Right lobe of liver (tissue), 6 donors: ENCODE data around the gene CCK. TPM values are rescaled to one million over a fixed set of nuclear protein-coding genes. Genes with fewer than 3 reads are reported as not detected.

Experiments used
- ATAC-seq, 4 donors: fragments of 200-7000 bp; cut with Tn5 transposase; one replicate each; pipeline ENCODE4 v1.9.1; 2020; ENCODE audit warnings: mild to moderate bottlenecking in 4 of 4, moderate library complexity in 4 of 4
- DNase-seq, 3 donors: peaks; one replicate each; pipeline ENCODE4 v3.0.0-alpha.2; 2020
- H3K27ac ChIP-seq, 3 donors: fragments of 200-600 bp; one replicate each; pipeline ENCODE4 v1.8.0; 2022
- H3K27me3 ChIP-seq, 2 donors: fragments of 200-600 bp; one replicate each; pipeline ENCODE4 v1.8.0; 2022
- H3K36me3 ChIP-seq, 4 donors: fragments of 200-600 bp; sonication (generic) in 1 of 4; one replicate each; pipeline versions ENCODE4 v1.5.1 to v1.8.0; 2017 to 2022; ENCODE audit warnings: control low read depth in 1 of 4
- H3K4me1 ChIP-seq, 4 donors: fragments of 200-600 bp; sonication (generic) in 1 of 4; one replicate each; pipeline versions ENCODE4 v1.5.1 to v1.8.0; 2017 to 2022; ENCODE audit warnings: control low read depth in 1 of 4
- H3K4me3 ChIP-seq, 3 donors: fragments of 200-600 bp; one replicate each; pipeline ENCODE4 v1.8.0; 2022
- H3K9me3 ChIP-seq, 4 donors: fragments of 200-600 bp; sonication (generic) in 1 of 4; one replicate each; pipeline versions ENCODE4 v1.5.1 to v1.8.0; 2017 to 2022; ENCODE audit warnings: control low read depth in 1 of 4
- CTCF ChIP-seq, 4 donors: fragments of 200-600 bp in 3 of 4; fragments of 450-650 bp in 1 of 4; IDR thresholded peaks; one replicate each; pipeline versions ENCODE4 v1.5.1 to v1.8.0; 2016 to 2022; ENCODE audit warnings: antibody characterized with exemption in 4 of 4, mild to moderate bottlenecking in 2 of 4
- POLR2A ChIP-seq: fragments of 450-650 bp; IDR thresholded peaks from one replicate; pipeline ENCODE4 v1.6.1; 2017; ENCODE audit warnings: antibody characterized with exemption, mild to moderate bottlenecking
- WGBS: methylation state at CpG from one replicate; pipeline ENCODE4 v1.1.6; 2018; ENCODE audit warnings: low coverage, low lambda C conversion rate; ENCODE audit not compliant: insufficient coverage; ENCODE audit errors: missing lambda C conversion rate; 5-methylcytosine and 5-hydroxymethylcytosine counted together
- intact Hi-C, 2 donors: fragments of 100-400 bp; cut with DNase I; formaldehyde crosslinking; loops; one replicate each; pipeline versions ENCODE4 v1.11.2 to v1.14.1; 2022
- long read RNA-seq: library from polyadenylated mRNA; unstranded; transcript quantifications from one replicate; pipeline ENCODE4 v2.0.0, GENCODE V29; 2019
- total RNA-seq, 6 experiments: library from RNA; depleted of rRNA in 2 of 6; stranded (reverse); fragments of >200 nt in 2 of 6; fragmentation: NEBNext Ultra II Directional in 3 of 6; extraction: Animal tissue kit (Norgen Biotek cat#: 25700) in 3 of 6; gene quantifications; one replicate each; pipeline versions ENCODE4 v1.1.0 to v1.2.4, GENCODE V29; 2016 to 2023
- donor health status: DM: no; HTN: yes; CAD: no.
- donor health status: DM: no; HTN: no; CAD: no.
- donor health status: DM: no; HTN: no; CAD: no.
- donor health status: DM: no; HTN: yes; CAD: no.
- donor health status: DM: no; HTN: yes; CAD: no.

The CCK gene
- not detected for total RNA-seq
- long read RNA-seq: 0 reads

- TF ChIP-seq CTCF (IDR thresholded peaks at IDR 0.05) (no peak), POLR2A (no peak)
- no peak within 1 kb of the TSS for H3K27ac ChIP-seq
- intact Hi-C loops: loop anchor here in 1 of 2 donors (10.0 kb wide), 1 partner anchor 169 kb away; no protein-coding TSS in a partner anchor
- no peaks in the 10 kb centered on the region for H3K36me3 ChIP-seq
- H3K4me1 ChIP-seq: no peaks in the 10 kb centered on the region
- no peak within 1 kb of the TSS for H3K4me3 ChIP-seq
- no peaks in the 10 kb centered on the region for H3K9me3 ChIP-seq
- no peak for ATAC-seq
- H3K27me3 ChIP-seq: peaks cover 12 to 15% of the 10 kb centered on the region in 2 donors
- DNase-seq: no peak
- WGBS: 20% methylated on average over 5 of the region's 16 CpGs
These were observed at the start of gene CCK for GRCh38 chr3:42266085-42266484. Gene CCK, minus strand, starts transcription at chr3:42266185. Its CDS starts 2,555 bp downstream, at chr3:42263630.

- WGBS: 46% methylated on average over 2 of the region's 2 CpGs
- H3K4me3 ChIP-seq: no peak overlapping the region
- no peak for ATAC-seq
- H3K27ac ChIP-seq: no peak overlapping the region
- TF ChIP-seq CTCF (IDR thresholded peaks at IDR 0.05) (no peak), POLR2A (no peak)
- no peaks in the 10 kb centered on the region for H3K27me3 ChIP-seq
- no peak for DNase-seq
- no peaks in the 10 kb centered on the region for H3K36me3 ChIP-seq
- intact Hi-C loops: no loop called here
- H3K9me3 ChIP-seq: no peaks in the 10 kb centered on the region
- H3K4me1 ChIP-seq: no peaks in the 10 kb centered on the region
These were observed 48.4 kb upstream of the CCK start for GRCh38 chr3:42314411-42314810.

- WGBS: 83% methylated on average over 1 of the region's 1 CpG
- no peaks in the 10 kb centered on the region for H3K36me3 ChIP-seq
These were observed 42.7 kb upstream of the CCK start for GRCh38 chr3:42308651-42309050.

GRCh38 chr3:42306499-42306898, 40.5 kb upstream of the CCK start:
- intact Hi-C loops: no loop called here
- TF ChIP-seq POLR2A (no peak), CTCF (IDR thresholded peaks at IDR 0.05) (no peak)
- H3K36me3 ChIP-seq: no peaks in the 10 kb centered on the region
- ATAC-seq: no peak
- H3K27me3 ChIP-seq: no peaks in the 10 kb centered on the region
- no peak overlapping the region for H3K27ac ChIP-seq
- no peaks in the 10 kb centered on the region for H3K4me1 ChIP-seq
- no peak overlapping the region for H3K4me3 ChIP-seq
- no peaks in the 10 kb centered on the region for H3K9me3 ChIP-seq
- no peak for DNase-seq
- WGBS: 30% methylated on average over 2 of the region's 2 CpGs

More at GRCh38 chr3:42308651-42309050, 42.7 kb upstream of the CCK start:
- ATAC-seq (no peak), DNase-seq (no peak)
- Histone ChIP-seq H3K4me1 (no peaks in the 10 kb centered on the region), H3K27ac (no peak overlapping the region), H3K27me3 (no peaks in the 10 kb centered on the region), H3K4me3 (no peak overlapping the region), H3K9me3 (no peaks in the 10 kb centered on the region)
- intact Hi-C loops: no loop called here
- TF ChIP-seq CTCF (IDR thresholded peaks at IDR 0.05): no peak
- TF ChIP-seq POLR2A: no peak
